ENCODE data around the gene RAPGEF2. TPM values are rescaled to one million over a fixed set of nuclear protein-coding genes. Genes with fewer than 3 reads are reported as not detected.

The RAPGEF2 gene
- total and polyA plus RNA-seq, 11 donors, result 10.6 to 75.9 (median 51.2) TPM

GRCh38 chr4:159201168-159201567 is 98.3 kb downstream of the RAPGEF2 start:
- H3K4me1 ChIP-seq, result peaks cover 6 to 80% (median 52%) of the 10 kb centered on the region in 12 donors
- H3K36me3 ChIP-seq, result no peaks in the 10 kb centered on the region
- H3K27me3 ChIP-seq, result no peaks in the 10 kb centered on the region
- peak overlapping the region; percentile 35 to 79 (median 71) for H3K27ac ChIP-seq
- H3K9me3 ChIP-seq, result no peaks in the 10 kb centered on the region
- TF ChIP-seq POLR2A (IDR thresholded peaks at IDR 0.05), result no peak
- TF ChIP-seq CTCF (IDR thresholded peaks at IDR 0.05), result no peak
- ATAC-seq, result peak; percentile 25 to 54 (median 42)
- no peak for DNase-seq
- WGBS, 4 donors, result 41 to 59% (median 48%) methylated on average over 6 of the region's 6 CpGs
- peak overlapping the region in 3 of 12 donors; percentile 1 to 3 (median 2) for H3K4me3 ChIP-seq
- intact Hi-C loops (cut with DNase I), result loop anchor here (2.0 to 10.0 kb wide), 7 partner anchors 24 to 476 kb away; partner anchors contain the start of gene PPID (in 3 of the 10)

- peak overlapping the region in 11 of 12 donors; percentile 8 to 73 (median 39) for H3K27ac ChIP-seq
- no peak for TF ChIP-seq CTCF (IDR thresholded peaks at IDR 0.05)
- no peak for TF ChIP-seq POLR2A (IDR thresholded peaks at IDR 0.05)
- WGBS, 4 donors, result 49 to 68% (median 54%) methylated on average over 6 of the region's 6 CpGs
- H3K36me3 ChIP-seq, result no peaks in the 10 kb centered on the region
- H3K9me3 ChIP-seq, result no peaks in the 10 kb centered on the region
- H3K27me3 ChIP-seq, result no peaks in the 10 kb centered on the region
- DNase-seq, result no peak
- no peak overlapping the region for H3K4me3 ChIP-seq
- no peak for ATAC-seq
- intact Hi-C loops (cut with DNase I), result loop anchor here in 9 of 10 donors (5.0 to 10.0 kb wide), 6 partner anchors 240 to 480 kb away; partner anchors contain the start of gene PPID (in 3 of the 9)
- H3K4me1 ChIP-seq, result peaks cover 6 to 87% (median 53%) of the 10 kb centered on the region in 12 donors
Measured at GRCh38 chr4:159204566-159204965, 101.7 kb downstream of the RAPGEF2 start.

GRCh38 chr4:159205466-159205865 is 102.6 kb downstream of the RAPGEF2 start:
- no peaks in the 10 kb centered on the region for H3K9me3 ChIP-seq
- TF ChIP-seq CTCF (IDR thresholded peaks at IDR 0.05) (no peak), POLR2A (IDR thresholded peaks at IDR 0.05) (no peak)
- H3K27me3 ChIP-seq, result no peaks in the 10 kb centered on the region
- peaks cover 6 to 87% (median 51%) of the 10 kb centered on the region in 12 donors for H3K4me1 ChIP-seq
- ATAC-seq, result no peak
- H3K4me3 ChIP-seq, result no peak overlapping the region
- intact Hi-C loops (cut with DNase I), result loop anchor here in 7 of 10 donors (5.0 to 10.0 kb wide), 3 partner anchors 192 to 481 kb away; partner anchors contain the start of gene PPID (in 3 of the 7)
- 89 to 95% (median 92%) methylated on average over 3 of the region's 3 CpGs for WGBS, 4 donors
- no peak for DNase-seq
- H3K27ac ChIP-seq, result peak overlapping the region in 4 of 12 donors; percentile 30 to 69 (median 46)
- H3K36me3 ChIP-seq, result no peaks in the 10 kb centered on the region

GRCh38 chr4:159206427-159206871 is 103.6 kb downstream of the RAPGEF2 start:
- Histone ChIP-seq H3K9me3 (no peaks in the 10 kb centered on the region), H3K27ac (peak overlapping the region in 4 of 12 donors; percentile 8 to 51 (median 36)), H3K4me3 (no peak overlapping the region), H3K4me1 (peaks cover 9 to 86% (median 47%) of the 10 kb centered on the region in 12 donors), H3K36me3 (peaks cover 0 to 4% (median 0%) of the 10 kb centered on the region in 9 donors), H3K27me3 (no peaks in the 10 kb centered on the region)
- TF ChIP-seq CTCF (IDR thresholded peaks at IDR 0.05) (no peak), POLR2A (IDR thresholded peaks at IDR 0.05) (no peak)
- intact Hi-C loops (cut with DNase I), result loop anchor here in 8 of 10 donors (2.0 to 10.0 kb wide), 4 partner anchors 191 to 482 kb away; partner anchors contain the start of gene PPID (in 3 of the 8)
- 33 to 49% (median 39%) methylated on average over 4 of the region's 4 CpGs for WGBS, 4 donors
- DNase-seq, result no peak
- ATAC-seq, result no peak
